NCI-H2081 (cell line): ENCODE results near the gene DUSP28.
"Not testable (repeated sequence)": the region's sequence is repeated elsewhere in the genome, so short reads cannot be mapped to it uniquely, and the experiment has no call there.

Experiments used
- DNase-seq, 2 experiments: peaks; one replicate each; lab custom pipeline; 2025; lab: John Stamatoyannopoulos, UW

Gene DUSP28

GRCh38 chr2:240560480-240561324 lies 545 bp downstream of the DUSP28 start:
- DNase-seq, result peak; percentile 95 to 97

- DNase-seq, result no peak
These were observed 1.3 kb downstream of the DUSP28 start for GRCh38 chr2:240561325-240561971.

- not testable (repeated sequence) for DNase-seq
These were observed 3.1 kb downstream of the DUSP28 start for GRCh38 chr2:240563231-240563630.

GRCh38 chr2:240563951-240564560 lies 3.9 kb downstream of the DUSP28 start:
- no peak for DNase-seq

GRCh38 chr2:240564561-240565332 lies 4.6 kb downstream of the DUSP28 start:
- no peak for DNase-seq

- no peak for DNase-seq
These were observed 5.4 kb downstream of the DUSP28 start for GRCh38 chr2:240565333-240566202.

- peak; percentile 83 to 88 for DNase-seq
These were observed 6.3 kb downstream of the DUSP28 start for GRCh38 chr2:240566203-240567136.

GRCh38 chr2:240567137-240567871 lies 7.1 kb downstream of the DUSP28 start:
- DNase-seq, result no peak

GRCh38 chr2:240567872-240568677 lies 7.9 kb downstream of the DUSP28 start, which contains the start of gene RNPEPL1:
Gene RNPEPL1, plus strand, starts transcription at chr2:240568484. Its CDS starts 103 bp downstream, at chr2:240568587.
- peak; percentile 46 to 64 for DNase-seq

- DNase-seq, result peak; percentile 60 to 82
These were observed 8.7 kb downstream of the DUSP28 start for GRCh38 chr2:240568678-240569522.

- no peak for DNase-seq
These were observed 9.4 kb downstream of the DUSP28 start for GRCh38 chr2:240569523-240569997.

- DNase-seq, result no peak
These were observed 9.9 kb downstream of the DUSP28 start for GRCh38 chr2:240569998-240570530.

GRCh38 chr2:240570531-240571313 lies 10.6 kb downstream of the DUSP28 start:
- no peak for DNase-seq

- no peak for DNase-seq
These were observed 11.3 kb downstream of the DUSP28 start for GRCh38 chr2:240571314-240571973.
